ENCODE results near the gene ZMYND8.

GRCh38 chr20:47283411-47283810 is 73.1 kb downstream of the ZMYND8 start:
- TF ChIP-seq CTCF (IDR thresholded peaks at IDR 0.05) = no peak
- no peak for TF ChIP-seq POLR2A (IDR thresholded peaks at IDR 0.05)
- no peak for TF ChIP-seq POLR2AphosphoS5 (IDR thresholded peaks at IDR 0.05)
- no peak for TF ChIP-seq EP300 (IDR thresholded peaks at IDR 0.05)
